HG03520 (cell line): ENCODE data around the gene WNK1.
"Not testable (repeated sequence)": the region's sequence is repeated elsewhere in the genome, so short reads cannot be mapped to it uniquely, and the experiment has no call there.

Experiments
- ATAC-seq: cut with Tn5 transposase; IDR thresholded peaks from one replicate; pipeline ENCODE4 v1.9.1; 2021; ENCODE audit warnings: mild to moderate bottlenecking, moderate library complexity; ENCODE audit not compliant: unreplicated experiment

WNK1 gene

DNA sequence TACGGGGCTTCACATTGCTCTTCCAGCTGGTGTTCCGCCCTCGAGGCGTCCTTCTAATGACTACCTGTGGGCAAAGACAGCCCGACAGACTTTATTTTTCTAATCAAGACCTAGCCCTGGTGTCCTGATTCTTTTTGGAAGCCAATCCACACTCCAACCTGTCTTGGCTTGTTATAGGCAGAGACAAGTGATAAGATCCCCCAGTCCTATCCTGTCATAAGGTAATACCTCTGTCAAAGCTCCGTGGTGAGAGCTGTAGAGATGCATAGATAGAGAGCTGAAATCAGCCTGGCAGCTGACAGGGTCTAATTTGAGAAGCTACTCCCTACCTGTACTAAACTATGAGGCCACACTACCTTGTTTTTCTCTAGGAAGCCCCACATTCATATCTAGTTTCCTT is 11.5 kb upstream of the WNK1 start:
- no peak for ATAC-seq

DNA sequence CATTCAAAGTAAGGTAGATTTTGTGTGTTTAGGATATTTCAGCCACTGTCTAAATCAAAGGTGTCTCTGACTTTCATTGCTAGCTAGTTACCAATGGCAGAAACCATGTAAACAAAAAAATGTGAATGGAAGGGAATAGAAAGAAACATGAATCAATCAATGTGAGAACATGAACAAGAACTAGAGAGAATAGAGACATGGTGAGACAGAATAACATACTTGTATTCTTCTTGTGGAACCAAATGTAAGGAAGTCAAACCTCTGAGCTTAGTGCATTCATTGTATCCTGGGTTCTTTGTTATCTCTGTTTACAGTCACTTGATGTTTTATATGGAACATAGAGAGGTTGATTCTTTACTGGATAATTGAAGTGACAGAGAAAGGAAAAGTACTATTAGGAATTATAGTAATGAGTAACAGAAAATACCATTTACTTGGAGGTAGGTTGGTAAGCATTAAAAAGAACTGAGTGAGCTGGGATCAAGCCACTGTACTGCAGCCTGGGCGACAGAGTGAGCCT is 2.6 kb upstream of the WNK1 start:
- ATAC-seq = no peak

DNA sequence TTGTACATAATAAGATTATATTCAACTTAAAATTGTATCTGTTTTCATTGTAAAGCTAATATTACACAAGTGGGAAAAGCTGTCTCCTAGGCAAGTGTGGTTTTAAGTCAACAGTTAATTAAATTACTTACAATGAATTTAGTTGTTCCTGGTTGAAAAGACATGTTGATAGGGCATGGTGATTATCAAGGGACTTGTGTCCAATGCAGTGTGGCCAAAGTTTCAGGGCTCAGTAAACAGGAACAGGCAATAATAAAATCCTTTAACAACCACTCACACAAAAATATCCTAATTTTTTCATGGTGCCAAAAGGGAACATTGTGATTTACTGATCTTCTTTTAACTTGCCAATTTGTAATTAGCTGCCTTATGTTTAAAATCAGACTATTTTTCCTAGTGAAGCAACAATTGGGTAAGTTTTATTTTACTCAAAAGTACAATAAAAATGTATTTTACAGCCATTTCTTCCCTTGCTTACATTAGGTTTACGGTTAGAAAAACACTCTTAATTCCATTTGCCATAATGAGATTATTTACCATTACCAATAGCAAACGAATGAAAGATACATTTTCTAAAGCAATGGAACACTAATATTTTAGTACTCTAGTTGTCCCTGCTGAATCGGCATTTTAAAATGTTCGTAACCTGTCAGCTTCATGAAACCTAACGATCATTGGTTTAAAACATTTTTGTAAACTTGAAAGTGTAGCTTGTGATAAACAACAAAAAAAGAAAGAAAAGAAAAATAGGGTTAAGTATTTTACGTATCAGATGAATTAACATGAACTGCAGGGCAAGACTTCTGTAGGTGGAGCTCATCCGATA is 1.8 kb upstream of the WNK1 start:
- ATAC-seq = no peak

DNA sequence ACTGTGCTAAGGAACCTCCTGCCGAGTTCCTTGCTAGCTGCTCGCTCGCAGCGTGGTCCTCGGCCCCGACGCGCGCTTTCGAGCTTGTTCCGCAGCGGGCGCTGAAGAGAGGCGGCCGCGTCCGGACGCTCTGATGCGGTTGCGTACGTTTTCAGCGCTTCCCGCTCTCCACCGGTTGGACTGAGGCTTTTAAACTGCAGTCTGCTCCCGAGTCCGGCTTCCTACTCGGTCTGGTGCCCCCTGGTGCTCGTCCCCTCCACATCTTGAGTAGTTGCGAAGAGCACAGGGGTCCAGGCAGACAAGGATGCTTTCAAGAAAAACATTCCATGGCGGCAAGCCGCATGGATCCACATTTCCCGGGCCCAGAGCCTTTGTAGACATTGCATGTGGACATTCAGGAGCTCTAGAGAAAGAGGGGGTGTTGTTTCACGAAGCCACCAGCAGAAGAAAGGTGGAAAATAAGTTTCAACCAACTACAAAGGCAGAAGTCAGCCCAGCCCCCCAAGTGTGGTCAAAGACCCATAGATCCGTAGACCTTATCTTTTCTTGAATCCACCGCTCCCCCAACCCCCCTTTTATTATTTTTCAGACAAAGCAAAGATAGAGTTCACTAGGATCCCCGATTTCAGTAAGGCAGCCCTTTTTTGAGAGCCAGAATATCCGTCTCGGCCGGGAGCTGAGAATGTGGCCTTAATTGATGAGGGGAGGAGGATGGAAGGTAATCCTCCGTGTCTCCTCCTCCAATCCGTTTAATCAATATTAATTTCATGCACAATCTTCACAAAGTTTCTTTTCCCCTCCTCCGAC is 984 bp upstream of the WNK1 start:
- peak; percentile 32 for ATAC-seq

DNA sequence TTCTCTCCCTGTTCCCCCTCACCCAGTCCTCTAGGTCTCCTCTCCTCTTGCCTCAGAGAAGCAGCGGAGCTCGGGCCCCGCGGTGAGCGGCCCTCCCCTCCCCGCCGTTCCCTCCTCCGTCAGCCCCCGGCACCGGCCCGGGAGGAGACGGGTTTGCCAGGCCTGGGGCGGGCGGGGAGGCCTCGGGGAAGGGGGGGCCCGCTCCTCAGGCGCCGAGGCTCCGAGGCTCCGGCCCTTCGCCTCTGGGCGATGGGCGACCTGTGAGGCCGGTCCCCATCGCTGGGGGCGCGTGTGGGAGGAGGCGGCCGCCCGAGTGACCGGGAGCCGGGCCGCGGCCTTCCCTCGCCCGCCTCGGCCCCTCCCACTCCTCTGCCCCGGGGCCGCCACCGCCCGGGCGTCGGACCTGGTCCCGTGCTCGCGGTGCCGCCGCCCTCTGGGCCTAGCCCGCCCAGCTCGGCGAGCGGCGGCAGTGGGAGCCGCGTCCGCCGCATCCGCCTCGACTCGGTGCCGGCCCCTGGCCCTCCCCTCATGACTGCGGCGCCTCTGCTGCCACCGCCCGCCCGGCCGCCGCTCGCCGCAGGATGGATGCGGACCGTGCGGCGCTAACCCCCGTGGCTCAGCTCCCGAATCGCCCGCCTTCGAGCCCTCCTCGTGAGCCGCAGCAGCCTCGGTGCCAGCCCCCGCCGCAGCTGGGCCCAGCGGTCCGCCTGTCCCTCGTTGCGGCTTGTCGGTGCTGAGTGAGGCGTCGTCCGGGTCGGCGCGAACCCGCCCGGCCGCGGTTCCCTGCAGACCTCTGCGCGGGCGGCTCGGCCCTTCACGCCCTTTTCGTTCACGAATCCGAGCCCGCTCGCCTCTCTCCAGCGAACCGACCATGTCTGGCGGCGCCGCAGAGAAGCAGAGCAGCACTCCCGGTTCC is 574 bp downstream of the WNK1 start:
- peak; percentile 27 for ATAC-seq

DNA sequence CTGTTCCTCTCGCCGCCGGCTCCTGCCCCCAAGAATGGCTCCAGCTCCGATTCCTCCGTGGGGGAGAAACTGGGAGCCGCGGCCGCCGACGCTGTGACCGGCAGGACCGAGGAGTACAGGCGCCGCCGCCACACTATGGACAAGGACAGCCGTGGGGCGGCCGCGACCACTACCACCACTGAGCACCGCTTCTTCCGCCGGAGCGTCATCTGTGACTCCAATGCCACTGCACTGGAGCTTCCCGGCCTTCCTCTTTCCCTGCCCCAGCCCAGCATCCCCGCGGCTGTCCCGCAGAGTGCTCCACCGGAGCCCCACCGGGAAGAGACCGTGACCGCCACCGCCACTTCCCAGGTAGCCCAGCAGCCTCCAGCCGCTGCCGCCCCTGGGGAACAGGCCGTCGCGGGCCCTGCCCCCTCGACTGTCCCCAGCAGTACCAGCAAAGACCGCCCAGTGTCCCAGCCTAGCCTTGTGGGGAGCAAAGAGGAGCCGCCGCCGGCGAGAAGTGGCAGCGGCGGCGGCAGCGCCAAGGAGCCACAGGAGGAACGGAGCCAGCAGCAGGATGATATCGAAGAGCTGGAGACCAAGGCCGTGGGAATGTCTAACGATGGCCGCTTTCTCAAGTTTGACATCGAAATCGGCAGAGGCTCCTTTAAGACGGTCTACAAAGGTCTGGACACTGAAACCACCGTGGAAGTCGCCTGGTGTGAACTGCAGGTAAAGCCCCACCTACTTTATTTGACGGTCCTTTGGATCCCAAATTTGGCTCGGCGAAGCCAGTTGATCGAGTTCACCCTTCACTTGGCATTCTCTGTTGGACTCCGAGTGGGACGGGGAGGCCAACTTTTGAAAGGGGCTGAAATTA is 1.5 kb downstream of the WNK1 start:
- no peak for ATAC-seq

DNA sequence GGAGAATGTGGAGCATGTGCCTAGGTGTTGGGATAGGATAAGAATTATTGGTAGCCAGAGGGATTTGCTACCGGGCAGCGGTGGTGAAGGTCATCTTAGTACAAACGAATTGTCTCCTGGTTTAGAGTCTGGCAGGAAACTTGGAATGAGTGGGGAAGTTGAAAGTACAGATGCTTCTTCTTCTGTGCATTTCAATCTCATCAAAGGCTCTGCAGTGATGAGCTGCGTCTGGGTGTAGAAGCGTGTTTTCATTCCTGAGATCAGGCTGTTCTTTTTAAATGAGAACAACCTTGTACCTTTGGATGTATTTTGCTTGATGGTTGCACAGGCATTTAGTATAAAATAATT is 2.1 kb downstream of the WNK1 start:
- no peak for ATAC-seq

DNA sequence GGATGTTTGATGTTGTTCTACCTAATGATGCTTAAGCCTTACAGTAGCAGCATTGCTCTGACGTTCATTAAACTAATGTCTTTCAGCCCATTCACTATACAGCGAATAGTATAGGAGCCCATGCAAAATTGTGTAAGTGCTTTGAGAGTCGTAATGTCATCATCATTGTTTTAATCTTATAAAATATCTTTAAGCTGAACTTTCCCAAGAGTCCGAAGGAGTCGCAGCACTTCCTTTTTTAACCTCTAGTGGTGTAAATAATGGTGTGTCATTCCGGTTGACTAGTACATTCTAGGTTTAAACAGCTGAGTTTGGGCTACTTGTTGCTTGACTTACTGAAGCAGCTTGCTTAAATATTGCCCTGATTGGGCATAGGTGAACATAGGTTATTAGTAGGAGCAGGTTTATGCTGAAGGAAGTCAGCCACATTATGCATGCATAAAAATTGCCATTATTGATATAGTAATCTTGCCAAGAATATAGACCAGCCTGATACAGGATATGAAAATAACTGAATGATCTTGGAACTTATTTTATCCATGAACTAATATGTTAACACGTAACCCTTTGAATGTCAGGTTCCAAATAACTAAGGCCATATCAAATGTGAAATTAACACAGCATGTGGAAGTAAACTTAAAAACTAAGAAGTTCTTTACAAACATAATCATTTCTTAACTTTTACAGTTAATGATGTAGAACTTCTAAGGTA is 2.6 kb downstream of the WNK1 start:
- ATAC-seq = no peak

DNA sequence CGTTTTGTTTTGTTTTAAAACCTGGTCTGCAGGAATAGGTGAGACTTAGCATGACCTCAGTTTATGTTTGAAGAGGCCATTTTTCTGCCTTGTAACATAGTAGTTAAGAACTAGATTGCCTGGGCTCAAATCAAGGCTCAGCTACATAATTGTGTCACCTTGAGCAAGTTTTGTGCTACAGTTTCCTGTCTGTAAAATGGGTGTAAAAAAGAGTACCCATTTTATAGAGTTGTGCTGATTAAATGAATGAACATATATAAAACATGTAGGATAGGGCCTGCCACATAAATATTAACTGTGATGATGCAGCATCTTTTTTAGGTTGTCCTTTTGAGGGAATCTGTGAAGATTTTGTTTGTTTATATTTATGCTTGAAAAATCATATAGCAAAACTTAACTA is 7.2 kb downstream of the WNK1 start:
- no peak for ATAC-seq

DNA sequence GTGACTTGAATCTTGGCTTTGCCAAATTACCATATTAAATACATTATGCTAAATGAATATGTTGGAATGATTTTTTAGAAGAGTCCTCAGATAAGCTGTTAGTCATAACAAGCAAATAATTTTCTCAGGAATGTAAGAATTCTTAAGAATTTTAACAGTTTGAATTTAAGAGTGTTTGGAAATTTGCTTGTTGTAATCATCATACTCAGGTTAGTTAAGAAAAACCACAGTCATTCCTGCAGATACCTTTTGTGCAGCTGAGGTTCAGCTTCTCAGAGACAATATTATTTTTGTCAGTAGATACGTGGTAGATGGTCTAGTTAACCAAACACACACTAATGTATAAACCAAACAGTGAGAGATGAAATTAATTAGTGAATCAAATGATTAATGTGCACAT is 8.9 kb downstream of the WNK1 start:
- no peak for ATAC-seq

DNA sequence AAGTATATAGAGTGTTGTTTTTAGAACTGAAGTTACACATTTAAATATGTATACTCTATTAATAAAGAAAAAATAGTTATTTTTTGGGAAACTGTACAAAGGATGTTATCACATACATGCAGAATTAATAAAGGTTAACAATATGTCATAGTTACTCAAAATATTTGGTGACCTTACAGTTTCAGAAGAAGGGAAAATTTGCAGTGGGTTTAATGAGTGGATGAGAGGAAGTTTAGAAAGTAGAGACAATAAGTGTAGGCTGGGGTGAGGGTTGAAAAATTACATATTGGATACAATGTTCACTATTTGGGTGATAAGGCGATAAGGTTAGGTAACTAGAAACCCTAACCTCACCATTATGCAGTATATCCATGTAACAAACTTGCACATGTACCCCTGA is 13.5 kb downstream of the WNK1 start:
- ATAC-seq = no peak

DNA sequence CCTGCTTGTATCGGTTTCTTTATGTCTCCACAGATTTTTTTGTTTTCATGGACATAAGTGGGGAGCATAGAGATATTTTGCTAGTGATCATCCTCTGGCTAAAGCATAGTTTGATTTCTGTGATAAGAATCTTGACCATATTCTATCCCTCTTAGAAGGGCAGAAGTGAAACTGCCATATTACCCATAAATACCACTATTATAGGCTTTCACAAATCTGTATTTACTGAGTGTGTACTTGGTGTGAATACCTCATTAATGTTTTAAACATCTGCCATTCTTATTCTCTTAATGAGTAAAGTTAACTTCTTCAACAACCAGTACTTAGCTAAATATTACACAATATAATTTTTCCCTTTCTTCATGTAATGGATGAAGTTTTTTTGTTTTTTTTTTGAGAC is 16.1 kb downstream of the WNK1 start:
- no peak for ATAC-seq

DNA sequence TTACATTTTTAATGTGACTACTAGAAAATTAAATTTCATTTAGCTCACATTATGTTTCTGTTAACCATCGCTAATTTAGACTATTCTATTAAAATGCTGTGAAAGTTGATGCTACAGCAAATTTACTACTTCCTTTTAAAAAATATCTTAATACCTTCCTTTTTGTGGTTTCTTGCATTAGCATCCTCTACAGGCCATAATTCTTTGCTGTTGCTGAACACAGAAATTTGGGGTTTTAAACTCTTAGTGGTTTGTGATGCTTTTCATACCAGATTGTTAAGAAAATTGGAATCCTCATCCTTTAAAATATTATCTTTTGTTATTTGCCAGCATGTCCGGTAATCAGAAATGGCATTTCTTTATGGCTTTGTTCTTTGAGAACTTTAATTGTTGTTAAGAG is 18.1 kb downstream of the WNK1 start:
- no peak for ATAC-seq

DNA sequence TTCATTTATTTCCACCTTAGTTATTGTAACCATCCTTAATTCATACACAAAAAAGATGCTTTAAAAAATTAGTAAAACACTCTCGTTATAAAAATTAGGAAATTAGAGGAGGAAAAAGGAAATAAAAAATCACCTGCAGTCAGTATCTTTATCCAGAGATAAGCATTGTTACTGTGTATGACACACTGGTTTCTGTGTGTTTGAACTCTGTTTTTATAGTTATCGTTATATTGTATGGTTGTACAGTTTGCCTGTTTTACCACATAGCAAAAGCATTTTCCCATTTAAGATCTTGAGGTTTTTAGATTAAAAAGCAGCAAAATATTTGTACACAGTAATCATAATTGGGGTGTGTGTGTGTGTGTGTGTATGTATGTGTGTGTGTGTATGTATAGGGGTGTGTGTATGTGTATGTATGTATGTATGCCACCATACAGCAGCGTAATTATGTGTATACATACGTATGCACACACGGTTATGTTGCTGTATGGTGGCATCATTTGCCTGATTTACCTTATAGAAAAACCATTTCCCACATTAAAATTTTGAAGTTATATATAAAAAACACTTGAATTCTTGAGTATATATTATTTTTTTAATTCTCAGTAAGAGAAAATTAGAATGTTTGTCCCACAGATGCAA is 19.8 kb downstream of the WNK1 start:
- ATAC-seq = no peak

DNA sequence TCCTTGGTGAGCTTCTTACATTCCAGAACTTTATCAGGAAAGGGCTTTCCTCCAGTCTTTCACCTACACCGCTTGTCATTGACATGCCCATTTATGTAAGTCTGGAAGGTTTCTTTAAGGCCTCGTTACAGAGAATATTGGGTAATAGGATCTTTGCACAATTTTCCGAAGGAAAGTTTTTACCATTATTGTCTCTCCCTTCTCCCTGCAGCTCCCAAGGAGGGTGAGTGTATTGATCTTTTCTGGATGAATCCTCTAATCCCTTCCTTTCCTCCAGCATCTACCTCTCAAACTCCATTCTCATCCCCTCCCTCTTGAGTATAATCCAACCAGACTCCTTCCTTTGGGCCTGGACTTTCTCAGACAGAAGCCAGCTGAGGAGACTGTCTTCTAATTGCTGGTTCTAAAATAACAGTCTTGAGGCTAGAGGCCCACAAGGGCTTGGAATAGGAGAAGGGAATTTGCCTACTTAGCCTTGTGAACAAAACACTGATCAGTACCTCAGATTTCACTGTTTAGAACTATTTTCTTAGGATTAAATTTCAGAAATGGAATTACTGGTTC is 21.8 kb downstream of the WNK1 start:
- no peak for ATAC-seq

DNA sequence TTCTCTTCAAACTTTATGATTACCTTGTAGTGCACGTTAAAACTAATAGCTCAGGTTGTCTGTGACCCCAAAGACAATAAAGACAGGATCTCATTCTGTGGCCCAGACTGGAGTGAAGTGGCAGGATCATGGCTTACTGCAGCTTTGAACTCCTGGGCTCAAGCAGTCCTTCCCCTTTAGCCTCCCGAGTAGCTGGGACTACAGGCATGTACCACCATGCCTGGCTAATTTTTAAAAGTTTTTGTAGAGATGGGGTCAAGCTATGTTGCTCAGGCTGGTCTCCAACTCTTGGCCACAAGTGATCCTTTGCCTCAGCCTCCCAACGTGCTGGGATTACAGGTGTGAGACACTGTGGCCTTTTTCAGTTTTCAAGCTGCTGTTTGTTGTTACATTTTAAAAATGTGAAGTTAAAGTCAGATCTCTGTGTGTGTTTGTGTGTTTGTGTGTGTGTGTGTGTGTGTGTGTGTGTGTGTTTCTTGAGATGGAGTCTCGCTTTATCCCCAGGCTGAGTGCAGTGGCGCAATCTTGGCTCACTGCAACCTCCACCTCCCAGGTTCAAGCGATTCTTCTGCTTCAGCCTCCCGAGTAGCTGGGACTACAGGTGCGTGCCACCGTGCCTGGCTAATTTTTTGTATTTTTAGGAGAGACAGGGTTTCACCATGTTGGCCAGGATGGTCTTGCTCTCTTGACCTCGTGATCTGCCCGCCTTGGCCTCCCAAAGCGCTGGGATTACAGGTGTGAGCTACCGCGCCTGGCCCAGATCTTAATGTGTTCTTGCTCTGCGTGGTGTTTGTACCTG is 23.8 kb downstream of the WNK1 start:
- ATAC-seq = not testable (repeated sequence)

DNA sequence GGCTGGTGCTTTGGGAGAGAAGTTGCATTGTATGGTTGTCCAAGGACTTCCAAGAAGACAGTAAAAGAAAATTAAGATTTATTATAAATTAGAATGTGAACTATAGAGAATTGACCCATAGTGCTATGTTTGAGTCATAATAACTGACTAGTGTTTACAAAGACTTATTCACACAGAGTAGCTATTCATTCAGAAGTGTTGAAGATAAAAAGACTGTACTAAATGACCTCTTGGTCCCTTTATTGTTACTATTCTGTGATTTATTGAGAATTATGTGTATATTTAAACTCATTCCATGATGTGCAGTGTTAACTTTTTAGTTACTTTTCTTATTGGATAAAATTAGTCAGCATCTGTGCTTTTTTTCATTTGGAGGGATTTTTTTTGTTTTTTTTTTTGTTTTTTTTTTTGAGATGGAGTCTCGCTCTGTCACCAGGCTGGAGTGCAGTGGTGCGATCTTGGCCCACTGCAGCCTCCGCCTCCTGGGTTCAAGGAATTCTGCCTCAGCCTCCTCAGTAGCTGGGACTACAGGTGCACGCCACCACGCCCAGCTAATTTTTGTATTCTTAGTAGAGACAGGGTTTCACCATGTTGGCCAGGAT is 24.5 kb downstream of the WNK1 start:
- not testable (repeated sequence) for ATAC-seq
